RCC 7860 (cell line): Measurements from ENCODE around the gene CACNA2D4.

Source experiments
- DNase-seq: peaks from one replicate; pipeline ENCODE4 v3.0.0-alpha.2; 2015; ENCODE audit warnings: low spot score
- FAIRE-seq: peaks from 2 replicates; lab custom pipeline; 2012; peaks lifted over from hg19 to GRCh38; lab: Jason Lieb, UNC

CACNA2D4 gene

GRCh38 chr12:1920436-1920835 is 2.0 kb upstream of the CACNA2D4 start:
- no peak for FAIRE-seq

GRCh38 chr12:1919763-1920162 is 1.3 kb upstream of the CACNA2D4 start:
- FAIRE-seq = no peak
- DNase-seq = no peak

More at GRCh38 chr12:1920436-1920835, 2.0 kb upstream of the CACNA2D4 start:
- no peak for DNase-seq

- DNase-seq (no peak), FAIRE-seq (no peak)
Measured at GRCh38 chr12:1919284-1919683, 832 bp upstream of the CACNA2D4 start.

DNA sequence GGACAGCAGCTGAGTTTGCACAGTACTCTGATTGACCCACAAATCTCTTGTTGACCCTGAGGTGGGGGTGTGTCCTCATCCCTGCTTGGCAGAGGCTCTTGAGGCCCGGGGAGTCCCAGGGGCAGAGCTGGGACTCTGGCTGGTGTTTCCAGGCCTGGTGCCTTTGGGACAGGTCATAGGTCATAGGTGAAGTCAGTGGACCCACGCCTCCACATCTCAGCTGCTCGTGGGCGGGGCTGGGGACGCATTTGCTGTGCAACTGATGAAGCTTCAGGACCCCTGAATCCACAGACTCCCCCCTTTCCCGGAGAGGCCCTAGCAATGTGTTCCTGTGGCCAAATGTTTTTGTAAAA is 408 bp upstream of the CACNA2D4 start:
- FAIRE-seq = no peak

DNA sequence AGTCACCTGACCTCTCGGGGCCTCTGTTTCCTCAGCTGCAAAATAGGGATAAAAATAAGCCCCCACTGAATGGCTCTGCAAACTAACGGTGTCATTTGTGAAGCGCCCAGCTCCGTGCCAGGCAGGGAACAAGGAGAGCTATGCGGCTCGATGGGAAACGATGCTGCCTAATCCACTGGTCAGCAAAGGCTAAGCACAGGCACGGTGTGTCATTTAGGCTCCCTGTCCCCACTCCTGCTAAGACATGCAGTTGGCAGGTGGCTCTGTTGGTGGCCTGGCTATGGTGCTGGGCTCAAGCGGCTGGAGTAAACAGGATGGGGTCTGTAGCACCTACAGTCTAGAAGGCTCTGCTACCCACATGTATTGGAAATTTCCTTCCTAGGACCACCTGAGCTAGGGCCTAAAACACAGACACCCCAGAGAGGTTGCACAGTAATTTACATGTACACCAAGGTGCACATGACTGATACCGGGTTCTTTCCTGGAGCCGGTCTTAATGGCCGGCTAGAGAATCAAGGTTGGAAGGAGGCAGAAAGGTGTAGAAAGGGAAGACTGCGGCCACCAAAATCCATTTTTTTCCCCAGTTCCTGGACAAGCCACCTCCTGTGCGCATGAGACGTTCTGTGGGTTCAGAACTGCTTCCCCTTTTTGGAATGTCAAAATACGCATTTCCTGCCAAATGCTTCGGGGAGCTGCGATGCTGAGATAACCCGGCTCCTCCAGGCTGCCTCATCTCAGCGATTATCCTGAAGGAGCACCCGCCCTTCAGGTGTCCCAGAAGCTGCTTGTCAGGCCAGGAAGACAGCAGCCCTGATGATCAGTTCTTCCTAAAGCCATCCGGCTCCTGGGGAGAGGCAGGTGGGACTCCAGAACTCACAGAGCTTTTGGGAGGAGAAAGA is 1.0 kb downstream of the CACNA2D4 start:
- FAIRE-seq (no peak), DNase-seq (no peak)

More for the DNA sequence above, 408 bp upstream of the CACNA2D4 start:
- no peak for DNase-seq

DNA sequence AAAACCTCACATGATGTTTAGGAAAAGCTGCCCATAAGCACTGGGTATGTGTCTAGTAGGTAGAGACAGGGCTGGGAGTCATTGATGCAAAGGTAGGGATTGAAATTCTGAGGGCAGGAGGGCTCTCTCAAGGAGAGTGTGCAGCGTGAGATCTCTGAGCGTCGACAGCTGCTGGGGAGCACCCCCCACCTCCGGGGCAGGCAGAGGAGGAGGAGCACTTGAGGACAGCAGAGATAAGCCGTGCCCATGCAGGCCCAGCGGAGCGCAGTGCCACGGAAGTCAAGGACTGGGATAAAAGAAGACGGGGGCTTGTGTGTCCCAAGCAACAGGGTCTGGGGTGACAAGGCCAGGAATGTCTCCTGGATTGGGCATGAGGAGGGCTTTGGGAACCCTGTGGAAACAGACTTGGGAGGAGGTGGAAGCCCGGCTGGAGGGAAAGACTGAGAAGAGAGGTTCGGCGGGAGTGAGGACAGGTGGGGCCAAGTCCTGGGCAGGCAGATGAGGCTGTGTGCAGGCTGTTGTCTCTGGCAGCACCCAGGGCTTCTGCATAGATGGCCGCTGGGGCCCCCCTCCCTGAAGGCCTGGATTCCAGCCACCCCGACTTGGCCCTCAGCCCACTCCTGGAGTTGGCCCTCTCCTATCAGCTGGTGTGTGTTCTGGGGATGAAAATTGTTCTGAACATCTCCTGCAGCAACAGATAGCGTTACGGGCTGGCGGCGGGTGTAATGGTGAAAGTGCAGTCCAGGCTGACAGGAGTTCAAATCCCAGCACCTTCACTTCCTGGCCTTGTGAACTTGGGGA is 1.9 kb downstream of the CACNA2D4 start:
- DNase-seq (no peak), FAIRE-seq (no peak)

- FAIRE-seq (no peak), DNase-seq (no peak)
Measured at GRCh38 chr12:1915082-1915968, 3.1 kb downstream of the CACNA2D4 start.

DNA sequence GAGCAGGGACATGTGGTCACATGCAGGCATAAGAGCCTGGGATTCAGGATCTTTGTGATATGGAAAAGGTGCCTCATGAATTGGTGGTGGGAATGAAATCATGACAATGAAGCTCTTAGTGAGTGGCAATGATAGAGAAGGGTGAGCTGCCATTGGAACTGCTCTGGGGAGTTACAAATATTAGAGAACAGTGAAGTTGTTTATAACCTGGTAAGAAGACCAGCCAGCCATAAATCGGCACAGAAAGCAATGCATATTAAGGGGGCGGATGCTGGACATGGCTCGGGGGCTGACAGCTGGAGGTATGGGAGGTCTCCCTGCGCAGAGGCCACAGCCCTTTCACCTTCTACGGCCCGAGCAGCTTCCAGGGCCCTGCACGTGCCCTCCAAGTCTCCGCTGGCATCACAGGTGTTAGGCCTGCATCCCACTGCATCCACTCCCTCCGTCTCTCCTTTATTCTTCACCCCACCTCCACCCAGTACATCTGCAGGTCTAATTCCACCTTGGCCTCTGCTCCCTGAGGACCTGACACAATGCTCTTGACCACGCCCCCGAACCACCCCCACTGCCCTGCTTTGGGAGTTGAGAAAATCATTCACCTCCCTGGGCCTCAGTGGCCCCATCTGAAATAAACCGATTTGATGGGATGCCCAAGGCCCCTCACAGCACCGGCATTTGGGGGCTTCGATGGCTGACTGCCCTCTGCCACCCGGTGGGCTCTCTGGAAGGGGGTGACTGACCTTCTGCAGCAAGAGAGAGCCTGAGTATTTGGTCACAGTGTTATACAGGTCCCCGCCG is 4.1 kb downstream of the CACNA2D4 start:
- FAIRE-seq (no peak), DNase-seq (no peak)

GRCh38 chr12:1913377-1914113 is 4.9 kb downstream of the CACNA2D4 start:
- no peak for DNase-seq
- FAIRE-seq = no peak

DNA sequence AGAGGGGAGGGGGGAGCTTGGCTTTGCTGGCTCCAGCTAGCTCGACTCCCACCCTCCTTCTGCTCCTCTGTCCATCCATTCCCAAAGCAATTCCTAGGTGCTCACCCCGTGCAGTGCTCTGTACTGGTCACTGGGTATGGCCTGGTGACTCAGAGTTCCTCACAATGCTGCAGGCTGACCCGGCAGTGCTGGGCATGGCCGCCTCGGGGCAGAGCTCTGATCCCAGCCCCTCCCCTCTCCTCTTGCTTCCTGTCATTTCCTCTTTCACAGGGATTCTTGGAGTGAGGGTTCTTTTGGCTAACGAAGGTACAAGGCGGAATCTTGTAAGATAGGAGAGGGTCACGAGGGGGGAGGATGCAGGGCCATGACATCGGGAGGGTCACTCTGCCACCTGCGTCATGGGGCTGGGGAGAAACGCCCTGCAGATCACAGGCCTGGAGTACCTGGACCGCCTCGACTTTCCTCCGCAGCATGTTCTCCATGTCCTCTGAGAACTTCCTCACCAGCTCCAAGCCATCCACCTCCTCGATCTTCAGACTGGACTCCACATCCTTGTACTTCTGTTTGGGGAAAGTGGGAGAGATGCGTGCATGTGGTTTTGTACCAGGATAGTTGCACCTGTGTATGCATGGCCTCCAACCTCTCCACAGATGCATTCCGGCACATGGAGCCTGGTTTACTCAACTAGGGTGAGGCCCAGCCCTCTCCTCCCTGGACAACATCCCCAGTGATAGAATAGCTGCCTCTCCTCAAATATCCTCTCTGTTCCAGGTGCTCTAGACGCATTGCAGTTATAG is 5.7 kb downstream of the CACNA2D4 start:
- FAIRE-seq (no peak), DNase-seq (peak; percentile 35)

DNA sequence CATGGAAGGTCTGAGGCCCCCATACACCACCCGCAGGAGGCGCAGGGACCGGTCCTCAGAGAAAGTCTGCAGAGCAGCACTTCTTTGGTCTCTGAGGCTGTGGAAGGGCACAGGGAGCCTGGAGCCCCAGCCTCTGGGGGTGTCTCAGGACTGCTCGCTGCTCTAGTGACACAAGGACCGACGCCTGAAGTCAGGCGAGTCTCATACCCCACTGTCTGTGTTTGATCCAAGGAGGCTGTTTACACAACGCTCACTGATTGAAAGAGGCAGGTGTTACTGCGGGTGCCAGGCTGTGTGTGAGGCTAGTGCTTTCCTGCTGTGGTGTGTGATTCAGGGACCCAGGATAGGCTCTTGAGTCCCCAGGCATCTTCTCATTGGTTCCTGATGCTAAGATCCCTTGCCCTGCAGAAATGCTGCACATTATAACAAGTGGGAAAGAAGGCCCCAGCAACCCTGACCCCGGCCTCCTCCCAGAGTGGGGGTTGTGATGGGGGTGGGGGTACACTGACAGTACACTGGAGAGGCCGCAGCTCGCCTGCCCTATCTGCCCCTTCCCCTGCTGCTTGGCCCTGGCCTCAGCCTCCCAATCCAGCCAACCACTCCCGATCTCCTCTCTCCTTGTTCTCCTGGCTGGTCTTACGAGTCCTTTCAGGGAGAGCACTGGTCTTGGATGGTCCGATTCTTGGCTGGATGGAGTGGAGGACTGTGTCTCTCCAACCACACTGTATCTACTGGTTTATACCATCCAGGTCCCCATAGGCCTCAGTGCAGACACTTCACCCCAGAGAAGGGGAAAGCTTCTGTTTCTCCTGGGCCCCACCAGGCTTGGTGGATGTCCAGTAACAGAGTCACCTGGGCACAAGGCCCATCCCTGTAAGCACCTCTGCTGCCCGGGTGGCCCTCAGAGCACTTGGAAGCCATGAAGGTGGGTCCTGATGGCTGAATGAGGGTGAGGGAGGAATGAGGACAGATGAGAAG is 6.6 kb downstream of the CACNA2D4 start:
- no peak for FAIRE-seq
- no peak for DNase-seq

DNA sequence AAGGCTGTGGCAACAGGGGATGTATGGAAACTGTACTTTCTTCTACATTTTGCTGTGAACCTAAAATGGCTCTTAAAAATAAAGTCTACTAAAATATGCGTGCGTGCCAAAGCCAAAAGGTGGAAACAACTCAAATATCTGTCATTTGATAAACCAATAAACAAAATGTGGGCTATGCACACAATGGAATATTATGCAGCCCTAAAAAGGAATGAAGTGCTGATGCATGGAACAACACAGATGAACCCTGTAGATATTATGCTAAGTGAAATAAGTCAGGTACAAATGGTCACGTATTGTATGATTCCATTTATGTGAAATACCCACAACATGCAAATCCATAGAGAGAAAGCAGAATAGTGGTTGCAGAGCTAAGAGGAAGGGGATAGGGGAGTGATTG is 8.0 kb downstream of the CACNA2D4 start:
- no peak for DNase-seq
- no peak for FAIRE-seq

GRCh38 chr12:1908758-1909157 is 9.7 kb downstream of the CACNA2D4 start:
- no peak for FAIRE-seq
- no peak for DNase-seq

- no peak for DNase-seq
- no peak for FAIRE-seq
Measured at GRCh38 chr12:1907652-1908611, 10.5 kb downstream of the CACNA2D4 start.

DNA sequence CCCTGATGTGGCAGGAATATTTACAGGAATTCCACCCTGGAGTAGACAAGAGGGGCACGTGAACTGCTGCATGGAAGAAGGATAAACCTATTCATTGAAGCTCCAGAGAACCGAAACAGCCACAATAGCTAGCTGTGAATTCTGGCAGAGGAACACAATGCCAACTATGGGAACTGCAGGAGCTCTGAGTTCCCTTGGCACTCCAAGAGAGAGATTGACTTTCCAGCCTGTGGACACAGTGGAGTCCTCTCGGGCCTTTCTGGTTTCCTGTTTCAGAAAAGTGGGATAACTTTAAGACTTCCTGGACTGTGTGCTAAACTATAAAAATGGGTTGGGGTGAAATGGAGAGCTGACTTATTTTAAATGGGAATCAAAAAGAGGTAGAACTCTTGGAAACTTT is 11.9 kb downstream of the CACNA2D4 start:
- DNase-seq = no peak
- no peak for FAIRE-seq

- FAIRE-seq (no peak), DNase-seq (no peak)
Measured at GRCh38 chr12:1904875-1905274, 13.6 kb downstream of the CACNA2D4 start.
